NCI-H748 treated with DMSO at 0.1 percent for 48 hours (cell line): ENCODE results near the gene FHL1.

Source experiments
- DNase-seq: peaks from one replicate; lab custom pipeline; 2025; lab: John Stamatoyannopoulos, UW

FHL1 gene

GRCh38 chrX:136185401-136186022 lies 38.2 kb downstream of the FHL1 start:
- DNase-seq: no peak

- no peak for DNase-seq
Observed at GRCh38 chrX:136186023-136186413, 38.7 kb downstream of the FHL1 start.

GRCh38 chrX:136189222-136189621 lies 41.9 kb downstream of the FHL1 start:
- no peak for DNase-seq

GRCh38 chrX:136190038-136190713 lies 42.8 kb downstream of the FHL1 start:
- no peak for DNase-seq

- DNase-seq: no peak
Observed at GRCh38 chrX:136191171-136191570, 43.8 kb downstream of the FHL1 start.

GRCh38 chrX:136192135-136192534 lies 44.8 kb downstream of the FHL1 start:
- DNase-seq: no peak

- no peak for DNase-seq
Observed at GRCh38 chrX:136192839-136193414, 45.6 kb downstream of the FHL1 start.

GRCh38 chrX:136193771-136194170 lies 46.4 kb downstream of the FHL1 start:
- DNase-seq: no peak

GRCh38 chrX:136194536-136194935 lies 47.2 kb downstream of the FHL1 start:
- no peak for DNase-seq

- DNase-seq: no peak
Observed at GRCh38 chrX:136195247-136195646, 47.9 kb downstream of the FHL1 start.

- no peak for DNase-seq
Observed at GRCh38 chrX:136196691-136197155, 49.4 kb downstream of the FHL1 start.

- DNase-seq: no peak
Observed at GRCh38 chrX:136198010-136198409, 50.7 kb downstream of the FHL1 start.

GRCh38 chrX:136198678-136199243 lies 51.4 kb downstream of the FHL1 start:
- no peak for DNase-seq

GRCh38 chrX:136199365-136199764 lies 52.0 kb downstream of the FHL1 start:
- no peak for DNase-seq

GRCh38 chrX:136200466-136200865 lies 53.1 kb downstream of the FHL1 start:
- no peak for DNase-seq

GRCh38 chrX:136201601-136202000 lies 54.3 kb downstream of the FHL1 start:
- DNase-seq: no peak

- DNase-seq: no peak
Observed at GRCh38 chrX:136202889-136203288, 55.6 kb downstream of the FHL1 start.

- no peak for DNase-seq
Observed at GRCh38 chrX:136203438-136203837, 56.1 kb downstream of the FHL1 start.

GRCh38 chrX:136203951-136204350 lies 56.6 kb downstream of the FHL1 start:
- no peak for DNase-seq

- no peak for DNase-seq
Observed at GRCh38 chrX:136204571-136204970, 57.2 kb downstream of the FHL1 start.

GRCh38 chrX:136205882-136206380 lies 58.6 kb downstream of the FHL1 start:
- no peak for DNase-seq

GRCh38 chrX:136206916-136207315 lies 59.6 kb downstream of the FHL1 start:
- no peak for DNase-seq

GRCh38 chrX:136207546-136207945 lies 60.2 kb downstream of the FHL1 start:
- DNase-seq: no peak
